Endothelial cell of umbilical vein (primary cell): Measurements from ENCODE around the gene CHST15. TPM values are rescaled to one million over a fixed set of nuclear protein-coding genes. Genes with fewer than 3 reads are reported as not detected.

Source experiments
- BruUV-seq: library from RNA; stranded (reverse); fragments of 400-500 nt; replicated peaks from 2 replicates; lab custom pipeline; 2021; lab: Mats Ljungman, UMichigan
- CTCF ChIA-PET: fragments of 300-600, 350-600 bp; sonication (Branson Sonifier 250); formaldehyde crosslinking; loops from one replicate; lab custom pipeline; 2021; ENCODE audit warnings: antibody characterized with exemption, inconsistent platforms; lab: Charles Lee
- POLR2A ChIA-PET: fragments of 300-600, 350-600 bp; sonication (Branson Sonifier 250); formaldehyde crosslinking; loops from one replicate; lab custom pipeline; 2021; ENCODE audit warnings: antibody characterized with exemption, inconsistent platforms; lab: Charles Lee
- DNase-seq: peaks from one replicate; pipeline ENCODE4 v3.0.0-alpha.2; 2011; ENCODE audit warnings: low read depth, low spot score
- FAIRE-seq: peaks from 2 replicates; lab custom pipeline; 2011; peaks lifted over from hg19 to GRCh38; lab: Jason Lieb, UNC
- H2AFZ ChIP-seq: 2 replicates; pipeline ENCODE4 v1.6.0; 2012; ENCODE audit warnings: low read depth, low read length, control low read depth, inconsistent platforms
- H3K27ac ChIP-seq: 2 replicates; pipeline ENCODE4 v1.5.1; 2011; ENCODE audit warnings: low read depth, mild to moderate bottlenecking, control low read depth, low read length, moderate library complexity; ENCODE audit not compliant: insufficient read depth
- H3K27me3 ChIP-seq, 2 experiments: 2 replicates each; pipeline versions ENCODE4 v1.6.0 to v1.6.1; 2011; ENCODE audit warnings: low read length in 2 of 2, mixed read lengths in 1 of 2; ENCODE audit not compliant: control insufficient read depth in 2 of 2, insufficient read depth in 2 of 2
- H3K36me3 ChIP-seq, 2 experiments: 2 replicates in 1 of 2; 3 replicates in 1 of 2; pipeline ENCODE4 v1.5.1; 2011; ENCODE audit warnings: low read length in 2 of 2, mild to moderate bottlenecking in 1 of 2, moderate library complexity in 1 of 2; ENCODE audit not compliant: control insufficient read depth in 2 of 2, insufficient read depth in 2 of 2; ENCODE audit errors: extremely low read depth in 1 of 2
- H3K4me1 ChIP-seq: 3 replicates; pipeline ENCODE4 v1.5.1; 2011; ENCODE audit warnings: mild to moderate bottlenecking, low read length; ENCODE audit not compliant: control insufficient read depth, insufficient read depth; ENCODE audit errors: extremely low read depth
- H3K4me2 ChIP-seq: 2 replicates; pipeline ENCODE4 v1.6.1; 2011; ENCODE audit warnings: low read length, control low read depth, mixed read lengths; ENCODE audit not compliant: insufficient read depth
- H3K4me3 ChIP-seq, 3 experiments: fragments of 200-600 bp in 1 of 3; sonication (generic), shearing (Covaris generic) in 1 of 3; replicated peaks in 1 of 3; 2 replicates each; pipeline ENCODE4 v1.5.1; 2011 to 2016; ENCODE audit warnings: control low read depth in 3 of 3, low read length in 3 of 3, mild to moderate bottlenecking in 2 of 3, inconsistent platforms in 1 of 3, low read depth in 1 of 3, moderate library complexity in 1 of 3; ENCODE audit not compliant: insufficient read depth in 1 of 3
- H3K79me2 ChIP-seq: 2 replicates; pipeline ENCODE4 v1.6.0; 2012; ENCODE audit warnings: low read length, inconsistent platforms; ENCODE audit not compliant: control insufficient read depth, insufficient read depth
- H3K9ac ChIP-seq: replicated peaks from 2 replicates; pipeline ENCODE3; 2011; ENCODE audit warnings: low read length, control low read depth; ENCODE audit not compliant: insufficient read depth; ENCODE audit errors: extremely low read depth
- H3K9me1 ChIP-seq: replicated peaks from 3 replicates; pipeline ENCODE4 v1.6.0; 2011; ENCODE audit warnings: mild to moderate bottlenecking, low read length; ENCODE audit not compliant: control insufficient read depth, insufficient read depth; ENCODE audit errors: extremely low read depth
- H3K9me3 ChIP-seq: replicated peaks from 2 replicates; pipeline ENCODE4 v1.5.1; 2012; ENCODE audit warnings: low read length, inconsistent platforms; ENCODE audit not compliant: control insufficient read depth, insufficient read depth
- H4K20me1 ChIP-seq: replicated peaks from 2 replicates; pipeline ENCODE3; 2011; ENCODE audit warnings: mild to moderate bottlenecking, low read length; ENCODE audit not compliant: control insufficient read depth, insufficient read depth; ENCODE audit errors: extremely low read depth
- CTCF ChIP-seq, 2 donors: IDR thresholded peaks; 1 replicate in 1 of 2; 2 replicates in 1 of 2; pipeline ENCODE4 v1.5.1; 2011; ENCODE audit warnings: low read length in 2 of 2, mild to moderate bottlenecking in 2 of 2, moderate library complexity in 2 of 2, control low read depth in 1 of 2, inconsistent platforms in 1 of 2, low read depth in 1 of 2; ENCODE audit not compliant: insufficient read depth in 1 of 2; ENCODE audit errors: extremely low read depth in 1 of 2
- GATA2 ChIP-seq: IDR thresholded peaks from 2 replicates; pipeline ENCODE4 v1.7.0; 2011; ENCODE audit warnings: low read depth, mild to moderate bottlenecking, moderate library complexity, mixed read lengths, low read length; ENCODE audit not compliant: insufficient read length, insufficient read depth
- JUN ChIP-seq: IDR thresholded peaks from 2 replicates; pipeline ENCODE4 v1.6.1; 2011; ENCODE audit warnings: borderline replicate concordance, low read depth; ENCODE audit not compliant: insufficient read length, insufficient read depth
- MYC ChIP-seq: IDR thresholded peaks from one replicate; pipeline ENCODE4 v1.6.1; 2011; ENCODE audit warnings: mild to moderate bottlenecking, low read depth, low read length
- POLR2A ChIP-seq: IDR thresholded peaks from 2 replicates; pipeline ENCODE4 v1.6.1; 2012; ENCODE audit warnings: low read depth, mild to moderate bottlenecking, control low read depth, low read length
- POLR2AphosphoS5 ChIP-seq: IDR thresholded peaks from 2 replicates; pipeline ENCODE4 v1.6.1; 2012; ENCODE audit warnings: low read depth, mild to moderate bottlenecking, control low read depth, low read length, moderate library complexity; ENCODE audit not compliant: insufficient read depth
- dilution Hi-C: fragments of 300-500 bp; cut with MboI; formaldehyde crosslinking; loops from one replicate; pipeline ENCODE4 v1.15.0; 2019; ENCODE audit warnings: low sequenced_read_pairs; ENCODE audit not compliant: extremely low pct_ligation_motif_present
- intact Hi-C: fragments of 100-400 bp; cut with micrococcal nuclease; formaldehyde crosslinking; loops from one replicate; pipeline ENCODE4 v1.10.0; 2022
- polyA plus RNA-seq, 4 experiments: library from polyadenylated mRNA; depleted of rRNA in 3 of 4; stranded (reverse) in 3 of 4; unstranded in 1 of 4; fragments of >200 nt; gene quantifications; 2 replicates each; pipeline versions ENCODE4 v1.2.1 to v1.2.3, GENCODE V29; 2011 to 2012; ENCODE audit warnings: missing spikeins in 1 of 4
- total RNA-seq: library from RNA; stranded (reverse); gene quantifications from 2 replicates; pipeline ENCODE4 v1.2.3, GENCODE V29; 2021

CHST15 gene
- total and polyA plus RNA-seq, 2 donors (not counting 3 experiments of a cell fraction or from before 2014, with no cell fraction given) = 23.1 to 29.2 TPM

GRCh38 chr10:124010024-124010423 lies 83.4 kb downstream of the CHST15 start:
- intact Hi-C loops = no loop called here
- H3K9me1 ChIP-seq = no peaks in the 10 kb centered on the region
- FAIRE-seq (no peak), DNase-seq (no peak)
- H3K4me2 ChIP-seq = no peak overlapping the region
- H3K4me1 ChIP-seq = no peaks in the 10 kb centered on the region
- H3K4me3 ChIP-seq = no peak overlapping the region
- H3K36me3 ChIP-seq = peaks cover 0 to 12% of the 10 kb centered on the region in 2 experiments
- no peaks in the 10 kb centered on the region for H4K20me1 ChIP-seq
- dilution Hi-C loops = no loop called here
- no peaks in the 10 kb centered on the region for H3K79me2 ChIP-seq
- no peaks in the 10 kb centered on the region for H3K9me3 ChIP-seq
- CTCF ChIA-PET = interaction anchor here (2.1 kb wide), 1 partner anchor 379 kb away, joined by 6 read pairs; no protein-coding TSS in a partner anchor
- H3K27me3 ChIP-seq = no peaks in the 10 kb centered on the region
- no TSS peak for BruUV-seq
- H3K9ac ChIP-seq = no peak overlapping the region
- H3K27ac ChIP-seq = no peak overlapping the region
- TF ChIP-seq CTCF (IDR thresholded peaks at IDR 0.05; ENCODE audit: extremely low read depth in 1 of 2, insufficient read depth in 1 of 2, low read depth in 1 of 2, low read length in 2 of 2) = no peak
- TF ChIP-seq MYC = no peak
- TF ChIP-seq GATA2 = no peak
- TF ChIP-seq POLR2A = no peak
- no peak for TF ChIP-seq JUN
- no peak for TF ChIP-seq POLR2AphosphoS5
- POLR2A ChIA-PET = no interaction called here
- no peak overlapping the region for H2AFZ ChIP-seq
